IMR-90 (cell line): ENCODE results near the gene SPATC1L. TPM values are rescaled to one million over a fixed set of nuclear protein-coding genes. Genes with fewer than 3 reads are reported as not detected.

Source experiments
- ATAC-seq: fragments of 200-7000 bp; cut with Tn5 transposase; 2 replicates; pipeline ENCODE4 v1.9.1; 2020; ENCODE audit warnings: low read depth, mild to moderate bottlenecking, moderate library complexity
- BruUV-seq: library from RNA; stranded (reverse); fragments of 400-500 nt; replicated peaks from 2 replicates; lab custom pipeline; 2021; lab: Mats Ljungman, UMichigan
- CTCF ChIA-PET: fragments of 300-600 bp; formaldehyde crosslinking; extraction: SDS; loops from one replicate; lab custom pipeline; 2021; ENCODE audit warnings: antibody characterized with exemption; lab: Yijun Ruan, JAX
- POLR2A ChIA-PET: fragments of 300-600 bp; sonication (Branson Sonifier 250); formaldehyde crosslinking; loops from one replicate; lab custom pipeline; 2022; ENCODE audit warnings: antibody characterized with exemption; ENCODE audit not compliant: unreplicated experiment; lab: Charles Lee
- DNase-seq: peaks from one replicate; pipeline ENCODE4 v3.0.0; 2013
- H2AFZ ChIP-seq: replicated peaks from 2 replicates; pipeline ENCODE3; 2013; ENCODE audit warnings: low read length, mild to moderate bottlenecking; ENCODE audit not compliant: poor library complexity
- H2AK5ac ChIP-seq: 2 replicates; pipeline ENCODE4 v1.6.1; 2013; ENCODE audit warnings: low read depth, low read length, inconsistent platforms
- H2AK9ac ChIP-seq: replicated peaks from 2 replicates; pipeline ENCODE3; 2013; ENCODE audit warnings: mild to moderate bottlenecking, low read depth, low read length, moderate library complexity; ENCODE audit not compliant: poor library complexity
- H2BK120ac ChIP-seq: 2 replicates; pipeline ENCODE4 v1.6.1; 2013; ENCODE audit warnings: low read depth, low read length, inconsistent platforms
- H2BK15ac ChIP-seq: 3 replicates; pipeline ENCODE4 v1.6.1; 2013; ENCODE audit warnings: low read depth, low read length, inconsistent platforms
- H2BK20ac ChIP-seq: 2 replicates; pipeline ENCODE4 v1.6.1; 2013; ENCODE audit warnings: low read depth, mild to moderate bottlenecking, inconsistent platforms, low read length, moderate library complexity
- H2BK5ac ChIP-seq: 2 replicates; pipeline ENCODE4 v1.6.1; 2013; ENCODE audit warnings: mild to moderate bottlenecking, low read depth, low read length, inconsistent platforms; ENCODE audit not compliant: poor library complexity, severe bottlenecking
- H3K14ac ChIP-seq: replicated peaks from 2 replicates; pipeline ENCODE4 v1.6.1; 2013; ENCODE audit warnings: low read depth, low read length, inconsistent platforms
- H3K18ac ChIP-seq: 2 replicates; pipeline ENCODE4 v1.6.1; 2013; ENCODE audit warnings: low read depth, low read length, control low read depth
- H3K23ac ChIP-seq: 2 replicates; pipeline ENCODE4 v1.6.1; 2013; ENCODE audit warnings: low read depth, low read length, inconsistent platforms
- H3K27ac ChIP-seq: 2 replicates; pipeline ENCODE4 v1.5.1; 2013; ENCODE audit warnings: mild to moderate bottlenecking, control low read depth, low read length; ENCODE audit not compliant: insufficient read depth
- H3K27me3 ChIP-seq: 2 replicates; pipeline ENCODE4 v1.6.1; 2013; ENCODE audit warnings: low read length; ENCODE audit not compliant: control insufficient read depth, insufficient read depth
- H3K36me3 ChIP-seq: 2 replicates; pipeline ENCODE4 v1.6.1; 2013; ENCODE audit warnings: low read length, mixed read lengths; ENCODE audit not compliant: control insufficient read depth, insufficient read depth
- H3K4ac ChIP-seq: 2 replicates; pipeline ENCODE4 v1.6.1; 2013; ENCODE audit warnings: low read depth, low read length, inconsistent platforms
- H3K4me1 ChIP-seq: 2 replicates; pipeline ENCODE4 v1.6.1; 2013; ENCODE audit warnings: low read length, mixed read lengths; ENCODE audit not compliant: control insufficient read depth, insufficient read depth
- H3K4me2 ChIP-seq: 2 replicates; pipeline ENCODE4 v1.6.1; 2013; ENCODE audit warnings: low read depth, mild to moderate bottlenecking, control low read depth, low read length, moderate library complexity
- H3K4me3 ChIP-seq: 2 replicates; pipeline ENCODE4 v1.5.1; 2013; ENCODE audit warnings: low read depth, mild to moderate bottlenecking, control low read depth, low read length, moderate library complexity; ENCODE audit not compliant: insufficient read depth
- H3K56ac ChIP-seq: 2 replicates; pipeline ENCODE4 v1.6.1; 2013; ENCODE audit warnings: low read length, inconsistent platforms; ENCODE audit not compliant: insufficient read depth; ENCODE audit errors: extremely low read depth
- H3K79me1 ChIP-seq, 2 experiments: 2 replicates each; pipeline ENCODE4 v1.6.1; 2013; ENCODE audit warnings: low read length in 2 of 2, inconsistent platforms in 1 of 2, low read depth in 1 of 2
- H3K9ac ChIP-seq: 2 replicates; pipeline ENCODE4 v1.6.1; 2013; ENCODE audit warnings: low read depth, low read length, control low read depth
- H3K9me1 ChIP-seq: 2 replicates; pipeline ENCODE4 v1.6.1; 2013; ENCODE audit warnings: low read length, inconsistent platforms; ENCODE audit not compliant: insufficient read depth
- H3K9me3 ChIP-seq: 2 replicates; pipeline ENCODE4 v1.6.1; 2013; ENCODE audit warnings: low read length; ENCODE audit not compliant: control insufficient read depth, insufficient read depth
- H4K20me1 ChIP-seq: 2 replicates; pipeline ENCODE4 v1.6.1; 2013; ENCODE audit warnings: low read length, inconsistent platforms; ENCODE audit not compliant: insufficient read depth
- H4K5ac ChIP-seq: 2 replicates; pipeline ENCODE4 v1.6.1; 2013; ENCODE audit warnings: mild to moderate bottlenecking, low read depth, low read length, control low read depth
- H4K8ac ChIP-seq, 2 experiments: 2 replicates each; pipeline ENCODE4 v1.6.1; 2013; ENCODE audit warnings: low read depth in 2 of 2, low read length in 2 of 2, control low read depth in 1 of 2, inconsistent platforms in 1 of 2
- H4K91ac ChIP-seq: 2 replicates; pipeline ENCODE4 v1.6.1; 2013; ENCODE audit warnings: low read depth, low read length, inconsistent platforms; ENCODE audit not compliant: insufficient read depth
- CEBPB ChIP-seq: IDR thresholded peaks from 2 replicates; pipeline ENCODE4 v1.6.1; 2012; ENCODE audit warnings: low read depth, low read length, improper control_type of control experiment
- MAZ ChIP-seq: IDR thresholded peaks from 2 replicates; pipeline ENCODE4 v1.6.1; 2012; ENCODE audit warnings: low read depth, mild to moderate bottlenecking, low read length, improper control_type of control experiment, moderate library complexity, borderline replicate concordance
- RFX5 ChIP-seq: IDR thresholded peaks from 2 replicates; pipeline ENCODE4 v1.8.0; 2012; ENCODE audit warnings: low read depth, mild to moderate bottlenecking, low read length, moderate library complexity
- WGBS, 2 experiments: methylation state at CpG; one replicate each; pipeline versions ENCODE4 v1.1.5 to v1.1.7; 2013; ENCODE audit warnings: missing lambda C conversion rate in 2 of 2; ENCODE audit not compliant: insufficient read length in 1 of 2; ENCODE audit errors: extremely low coverage in 2 of 2; 5-methylcytosine and 5-hydroxymethylcytosine counted together
- dilution Hi-C: fragments of 300-500 bp; cut with HindIII; formaldehyde crosslinking; loops from one replicate; pipeline ENCODE4 v1.14.3; 2018; ENCODE audit warnings: low sequenced_read_pairs; ENCODE audit not compliant: unreplicated experiment
- in situ Hi-C: fragments of 300-500 bp; cut with MboI; formaldehyde crosslinking; loops from 3 replicates; pipeline ENCODE4 v1.14.3; 2019; ENCODE audit warnings: low sequenced_read_pairs, inconsistent platforms, mixed read lengths
- intact Hi-C: fragments of 100-400 bp; cut with micrococcal nuclease; formaldehyde crosslinking; loops from 2 replicates; pipeline ENCODE4 v1.10.0; 2022
- polyA plus RNA-seq, 3 experiments: library from polyadenylated mRNA; depleted of rRNA; stranded (reverse); fragments of >200 nt; gene quantifications; 2 replicates each; pipeline ENCODE4 v1.2.3, GENCODE V29; 2012; ENCODE audit warnings: low replicate concordance in 1 of 3
- total RNA-seq: library from RNA; depleted of rRNA; stranded (reverse); fragments of >200 nt; gene quantifications from 2 replicates; pipeline ENCODE4 v1.2.3, GENCODE V29; 2012

The SPATC1L gene
- total and polyA plus RNA-seq, 2 of the 4 experiments (the other 2 are of a cell fraction): 3.8 to 17.2 TPM

GRCh38 chr21:46130831-46131587 lies 53.2 kb downstream of the SPATC1L start:
- Histone ChIP-seq H3K9me3 (no peaks in the 10 kb centered on the region), H3K79me1 (peaks cover 0 to 37% of the 10 kb centered on the region in 2 experiments; a peak in 3 of 4 replicates), H4K91ac (no peak overlapping the region), H3K27me3 (no peaks in the 10 kb centered on the region), H3K23ac (no peak overlapping the region), H2AK9ac (peak overlapping the region; percentile 58), H4K5ac (no peak overlapping the region), H3K18ac (no peak overlapping the region), H4K8ac (no peak overlapping the region), H3K36me3 (peaks cover 60% of the 10 kb centered on the region), H2BK120ac (no peak overlapping the region), H3K4me2 (no peak overlapping the region), H3K56ac (no peak overlapping the region), H3K9ac (no peak overlapping the region), H2BK20ac (no peak overlapping the region), H2BK15ac (no peak overlapping the region), H3K27ac (no peak overlapping the region), H3K4me1 (no peaks in the 10 kb centered on the region), H2BK5ac (no peak overlapping the region), H3K14ac (no peak overlapping the region), H4K20me1 (peaks cover 91% of the 10 kb centered on the region), H3K9me1 (peaks cover 6% of the 10 kb centered on the region; the same call in 1 of the 2 replicates), H3K4ac (no peak overlapping the region), H2AK5ac (no peak overlapping the region), H3K4me3 (no peak overlapping the region), H2AFZ (peak overlapping the region; percentile 37)
- ChIA-PET POLR2A (no interaction called here), CTCF (interaction anchor here (0.5 kb wide), 1 partner anchor 70 kb away, joined by 5 read pairs; no protein-coding TSS in a partner anchor)
- no peak for DNase-seq
- dilution Hi-C loops: no loop called here
- TF ChIP-seq RFX5 (no peak), CEBPB (no peak), MAZ (no peak)
- peak; percentile 2 for ATAC-seq
- intact Hi-C loops: no loop called here
- no TSS peak for BruUV-seq
- in situ Hi-C loops: no loop called here
- 79% methylated on average over 14 of the region's 22 CpGs; no CpG with 5 or more reads in 1 of the 2 experiments for WGBS, 2 experiments
